Left lobe of liver (tissue), 2 donors: ENCODE data around the gene DHX32. TPM values are rescaled to one million over a fixed set of nuclear protein-coding genes. Genes with fewer than 3 reads are reported as not detected.
"Not testable (repeated sequence)": the region's sequence is repeated elsewhere in the genome, so short reads cannot be mapped to it uniquely, and the experiment has no call there.

Source experiments
- ATAC-seq: fragments of 200-7000 bp; cut with Tn5 transposase; one replicate; pipeline ENCODE4 v1.9.1; 2020; ENCODE audit warnings: mild to moderate bottlenecking, moderate library complexity
- DNase-seq: peaks from one replicate; pipeline ENCODE4 v3.0.0-alpha.2; 2020; ENCODE audit warnings: low spot score
- total RNA-seq: library from RNA; stranded (reverse); gene quantifications from one replicate; pipeline ENCODE4 v1.2.1, GENCODE V29; 2021
- donor health status: DM: no; HTN: no; CAD: no; lungs with moderate emphysema.
- donor health status: DM: no; HTN: yes; CAD: no.

DHX32 gene
- total RNA-seq, 1 donor from 2014 or later: 12.7 TPM

DNA sequence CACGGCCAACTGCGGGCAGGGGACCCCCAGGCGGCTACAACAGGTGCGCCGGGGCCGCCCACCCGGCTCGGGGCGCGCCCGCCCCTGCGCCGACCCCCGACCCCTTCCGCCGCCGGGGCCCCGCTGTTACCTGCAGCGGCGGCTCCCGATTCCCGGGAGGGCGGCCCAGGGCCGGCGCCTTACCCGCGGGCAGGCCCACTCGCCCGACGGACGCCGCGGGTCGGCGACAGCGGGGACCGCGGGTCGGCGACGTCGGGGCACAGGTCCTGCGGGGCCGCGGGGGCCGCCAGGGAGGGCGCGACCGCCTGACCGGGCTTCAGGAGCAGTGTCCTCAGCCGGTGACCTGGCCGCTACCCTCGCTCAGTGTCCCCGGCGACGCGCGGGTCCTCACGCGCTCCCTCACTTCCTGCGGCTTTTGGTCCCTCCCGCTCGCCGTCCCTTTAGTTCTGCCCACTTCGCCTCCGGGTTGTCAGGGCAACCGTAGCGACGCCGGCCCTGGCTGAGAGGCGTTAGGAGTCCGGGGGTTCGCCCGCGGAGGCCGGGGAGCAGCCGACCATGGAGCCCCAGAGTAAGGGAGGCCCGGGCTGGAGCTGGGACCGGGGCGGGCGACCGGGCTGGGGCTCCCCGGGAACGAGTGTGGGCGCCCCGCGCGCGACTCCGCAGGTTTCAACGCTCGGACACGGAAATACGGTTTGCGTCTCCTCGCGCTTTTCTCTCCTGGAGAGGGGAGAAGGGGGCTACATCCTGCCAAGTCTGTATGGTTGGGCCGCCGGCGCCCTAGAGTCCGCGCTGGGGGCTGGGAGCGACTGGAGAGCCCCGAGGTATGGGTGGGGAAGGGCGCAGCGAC, 15.2 kb upstream of the DHX32 start, which contains the start of gene FANK1:
FANK1 (plus strand) TSS at position 477 of the 847 bp plus-strand sequence; CDS start at position 556, 79 bp downstream.
- peak; percentile 93 for ATAC-seq

DNA sequence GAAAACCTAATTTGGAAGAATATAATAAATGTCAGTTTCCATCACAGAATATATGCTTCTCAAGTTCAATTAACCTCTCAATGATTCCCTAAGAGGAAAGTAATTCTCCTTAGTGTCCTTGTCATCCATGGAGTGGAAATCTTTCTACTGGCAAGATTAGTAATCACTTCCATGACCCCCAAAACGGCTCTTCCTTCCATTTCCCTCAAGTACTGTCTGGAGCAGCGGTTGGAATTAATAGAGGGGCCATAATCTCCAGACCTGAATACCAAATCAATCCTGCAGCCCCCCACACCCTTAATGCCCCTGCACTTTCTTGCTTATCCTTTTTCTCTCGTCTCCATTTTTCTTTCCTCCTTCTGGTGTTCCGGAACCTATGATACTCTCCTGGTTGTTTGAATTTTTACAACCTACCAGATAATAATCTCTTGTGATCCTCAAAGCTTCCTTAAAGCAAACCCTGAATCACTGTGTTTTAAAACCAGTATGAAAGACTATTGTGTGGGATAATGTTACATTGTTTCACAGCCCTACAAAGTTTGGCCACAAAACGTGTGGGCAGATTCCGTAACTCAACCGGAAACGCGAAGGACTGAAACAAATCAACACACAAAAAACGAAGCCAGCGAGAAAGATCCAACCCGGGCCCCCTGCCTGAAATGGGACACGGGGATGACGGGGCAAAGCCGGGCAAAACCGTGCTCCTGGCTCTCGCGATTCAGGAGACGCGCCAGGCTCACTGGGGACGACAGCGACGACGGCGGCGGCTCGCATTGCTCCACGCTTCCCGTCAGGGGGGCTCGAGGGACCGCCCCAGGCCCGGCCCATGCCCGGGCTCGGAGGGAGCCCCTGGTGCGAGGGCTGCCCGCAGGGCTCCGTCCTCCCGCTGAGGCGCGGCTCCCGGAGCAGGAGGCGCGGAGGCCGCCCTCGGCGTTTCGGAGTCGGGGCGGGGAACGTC, 14.3 kb upstream of the DHX32 start:
- DNase-seq (peak; percentile 72), ATAC-seq (peak; percentile 69)

More for the DNA sequence above, 15.2 kb upstream of the DHX32 start, which contains the start of gene FANK1:
- peak; percentile 94 for DNase-seq

DNA sequence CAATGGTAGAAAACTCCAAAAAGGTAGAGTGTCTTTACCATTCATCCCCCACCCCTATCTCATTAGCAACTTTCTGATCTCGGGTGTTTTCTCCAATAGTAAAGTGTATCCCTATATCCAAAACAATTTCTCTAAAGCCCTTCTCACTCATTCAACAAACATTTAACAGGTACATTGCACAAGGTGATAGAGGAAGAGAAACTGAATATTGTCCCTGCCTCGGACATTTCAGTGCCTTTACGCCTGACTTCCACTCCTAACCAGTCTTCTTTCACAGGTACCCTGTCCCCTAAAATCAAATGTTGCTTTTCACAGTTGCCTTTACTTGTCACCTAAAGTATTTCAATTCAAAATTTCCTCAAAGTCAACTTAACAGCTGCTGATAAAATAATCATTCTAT, 13.1 kb upstream of the DHX32 start:
- not testable (repeated sequence) for DNase-seq, ATAC-seq

DNA sequence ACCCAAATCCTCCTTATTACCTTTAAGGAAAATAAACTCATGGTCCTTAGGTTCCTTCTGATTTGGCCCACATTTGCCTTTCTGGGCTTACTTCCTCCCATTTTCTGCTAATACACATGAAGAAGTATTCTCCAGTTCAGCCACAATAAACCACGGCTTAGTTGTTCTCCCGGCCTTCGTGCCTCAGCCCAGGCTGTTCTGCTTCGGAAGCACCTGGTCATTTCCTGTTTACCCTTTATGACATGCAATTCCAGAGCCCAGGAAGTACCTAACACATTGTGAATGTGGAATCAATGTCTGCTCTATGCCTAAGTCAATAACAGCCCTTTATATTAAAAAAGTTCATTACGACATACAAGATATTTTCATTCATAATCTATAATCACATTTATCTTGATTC, 11.3 kb upstream of the DHX32 start:
- DNase-seq, ATAC-seq: not testable (repeated sequence)

DNA sequence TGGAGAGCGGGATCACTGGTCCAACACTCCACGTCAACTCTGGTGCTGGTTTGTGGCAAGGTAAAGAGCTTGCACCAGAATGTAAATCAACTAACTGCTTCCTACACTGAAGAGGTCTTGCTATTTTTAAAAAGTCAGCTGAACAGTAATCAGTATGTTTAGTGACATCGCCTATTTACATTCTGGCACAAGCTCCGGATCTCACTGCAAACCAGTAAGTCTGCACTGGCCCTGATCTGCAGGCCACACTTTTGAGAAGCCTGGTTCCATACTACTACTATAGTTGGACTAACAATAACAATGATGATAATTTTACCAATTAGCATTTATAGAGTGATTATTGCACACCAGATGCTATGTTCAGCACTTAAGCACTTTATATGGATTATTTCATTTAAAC, 8.3 kb upstream of the DHX32 start:
- not testable (repeated sequence) for DNase-seq, ATAC-seq

DNA sequence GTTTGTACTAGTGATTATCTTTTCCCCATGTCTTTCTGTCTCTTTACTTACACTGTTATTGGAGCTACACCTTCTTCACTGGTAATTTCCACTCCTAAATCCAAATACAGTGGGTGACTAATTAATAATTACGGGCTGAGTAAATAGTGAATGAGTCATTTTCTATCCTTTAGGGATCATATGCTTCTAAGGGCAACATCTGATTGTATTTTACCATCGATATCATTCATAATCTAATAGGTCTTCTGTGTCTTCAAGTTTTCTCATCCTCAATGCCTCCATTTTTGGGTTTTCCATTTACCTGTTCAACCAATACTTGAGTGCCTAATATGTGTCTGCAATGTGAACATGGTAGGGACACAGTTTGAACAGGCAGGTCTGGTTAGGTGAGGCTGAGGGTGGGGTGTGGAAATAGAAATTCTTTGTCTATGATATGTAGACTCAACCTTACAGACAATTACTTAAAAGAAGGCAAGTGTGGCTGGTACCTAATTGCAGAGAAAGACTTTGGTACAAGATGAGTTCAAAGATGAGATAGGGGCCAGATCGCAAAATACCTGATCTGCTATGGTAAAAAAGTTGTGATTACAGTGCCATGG, 5.9 kb upstream of the DHX32 start:
- no peak for ATAC-seq
- DNase-seq: no peak

DNA sequence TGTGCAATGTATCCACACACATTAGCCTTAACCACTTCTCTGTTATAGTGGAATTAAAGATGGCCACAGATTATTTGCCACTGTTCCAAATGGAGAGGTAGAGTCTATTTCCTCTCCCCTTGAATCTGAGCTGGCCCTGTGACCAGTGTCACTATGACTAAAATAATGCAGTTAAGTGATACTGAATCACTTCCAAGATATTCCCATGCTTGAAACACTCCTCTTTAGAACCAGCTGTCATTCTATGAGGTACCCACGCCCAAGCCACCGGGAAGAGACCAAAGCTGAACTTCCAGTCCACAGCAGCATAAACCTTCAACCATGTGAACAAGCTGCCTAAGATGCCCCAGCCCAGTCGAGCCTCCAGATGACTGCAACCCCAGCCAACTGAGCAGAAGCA, 2.1 kb upstream of the DHX32 start:
- no peak for ATAC-seq
- DNase-seq: no peak

DNA sequence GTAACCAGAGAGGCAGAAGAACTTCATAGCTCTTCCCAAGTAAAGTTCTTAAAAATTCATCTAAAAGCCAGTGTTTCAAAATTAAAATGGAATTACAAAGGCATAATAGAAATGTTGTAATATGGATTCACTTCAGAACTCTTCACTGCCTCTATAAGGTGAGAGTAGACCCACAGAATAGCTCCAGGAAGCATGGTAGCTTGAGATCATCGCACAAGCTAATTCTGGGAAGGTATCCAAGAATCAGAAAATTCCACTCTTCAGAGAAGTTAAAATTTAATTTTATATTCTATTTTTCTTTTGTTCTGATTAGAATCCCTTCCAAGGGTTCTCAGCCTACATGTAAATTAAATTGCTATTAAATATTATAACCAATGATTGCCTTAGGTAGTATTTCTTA, 1.5 kb upstream of the DHX32 start:
- ATAC-seq: no peak
- no peak for DNase-seq

DNA sequence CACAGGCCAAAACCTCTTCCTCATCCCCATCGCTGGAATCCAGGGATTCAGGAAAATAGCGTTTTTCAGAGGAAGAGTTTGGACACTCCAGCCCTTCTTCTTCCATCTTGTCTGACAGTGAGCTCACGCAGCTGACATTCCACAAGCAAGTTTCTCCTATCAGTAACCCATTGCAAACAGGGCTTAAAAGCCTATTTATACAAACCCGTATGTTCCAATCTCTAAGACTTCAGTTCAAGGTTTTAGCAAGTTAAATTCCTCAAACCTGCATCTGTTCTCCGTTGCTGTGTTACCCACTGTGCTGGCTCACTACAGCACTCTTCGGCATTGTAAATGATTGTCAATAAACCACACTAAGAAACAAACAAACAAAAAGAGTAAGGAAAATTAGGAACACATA, 373 bp downstream of the DHX32 start:
- DNase-seq: no peak

DNA sequence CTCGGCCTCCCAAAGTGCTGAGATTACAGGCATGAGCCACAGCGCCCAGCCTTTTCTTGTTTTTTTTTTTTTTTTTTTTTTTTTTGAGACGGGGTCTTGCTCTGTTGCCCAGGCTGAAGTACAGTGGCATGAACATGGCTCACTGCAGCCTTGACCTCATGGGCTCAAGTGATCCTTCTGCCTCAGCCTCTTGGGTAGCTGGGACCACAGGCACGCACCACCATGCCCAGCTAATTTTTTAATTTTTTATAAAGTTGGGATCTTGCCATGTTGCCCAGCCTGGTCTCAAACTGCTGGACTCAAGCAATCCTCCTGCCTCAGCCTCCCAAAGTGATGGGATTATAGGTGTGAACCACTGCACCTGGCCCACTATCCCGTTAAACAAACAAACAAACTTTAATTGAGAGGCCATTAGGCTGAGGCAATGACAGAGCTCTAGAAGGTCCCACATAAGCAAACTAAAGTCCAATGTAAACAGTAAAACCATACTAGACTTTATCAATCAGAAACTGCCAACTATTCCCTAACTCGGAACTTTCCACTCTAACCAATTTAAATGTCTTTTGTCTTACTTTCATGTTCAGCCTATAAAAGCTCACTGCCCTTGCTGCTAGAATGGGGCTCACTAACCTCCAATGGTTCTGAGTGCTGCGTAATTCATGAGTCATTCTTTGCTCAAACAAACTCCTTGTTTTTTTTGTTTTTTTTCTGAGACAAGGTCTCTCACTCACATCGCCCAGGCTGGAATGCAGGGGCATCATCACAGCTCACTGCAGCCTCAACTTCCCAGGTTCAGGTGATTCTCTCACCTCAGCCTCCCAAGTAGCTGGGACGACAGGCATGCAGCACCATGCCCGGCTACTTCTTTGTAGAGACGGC, 1.9 kb downstream of the DHX32 start:
- ATAC-seq: no peak
- no peak for DNase-seq

More for the DNA sequence above, 373 bp downstream of the DHX32 start:
- no peak for ATAC-seq

DNA sequence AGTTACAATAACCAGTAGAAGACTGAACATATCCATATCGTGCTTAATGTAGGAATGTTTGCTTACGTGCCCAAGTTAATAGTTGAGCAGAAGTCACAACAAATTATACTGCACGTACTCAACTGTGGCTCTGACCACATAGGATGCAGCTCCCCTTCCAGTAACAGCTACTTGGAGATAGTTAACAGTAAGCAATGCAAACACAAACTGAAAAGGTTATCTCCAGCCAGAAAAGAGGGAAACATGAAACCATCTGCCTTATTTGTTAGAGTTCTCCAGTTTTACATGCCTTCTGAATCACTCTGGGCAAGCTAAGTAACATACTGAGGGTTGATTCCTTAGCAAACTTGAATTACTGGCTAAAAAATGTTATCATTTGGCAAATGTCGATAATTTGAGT, 9.8 kb downstream of the DHX32 start:
- no peak for DNase-seq
- no peak for ATAC-seq

DNA sequence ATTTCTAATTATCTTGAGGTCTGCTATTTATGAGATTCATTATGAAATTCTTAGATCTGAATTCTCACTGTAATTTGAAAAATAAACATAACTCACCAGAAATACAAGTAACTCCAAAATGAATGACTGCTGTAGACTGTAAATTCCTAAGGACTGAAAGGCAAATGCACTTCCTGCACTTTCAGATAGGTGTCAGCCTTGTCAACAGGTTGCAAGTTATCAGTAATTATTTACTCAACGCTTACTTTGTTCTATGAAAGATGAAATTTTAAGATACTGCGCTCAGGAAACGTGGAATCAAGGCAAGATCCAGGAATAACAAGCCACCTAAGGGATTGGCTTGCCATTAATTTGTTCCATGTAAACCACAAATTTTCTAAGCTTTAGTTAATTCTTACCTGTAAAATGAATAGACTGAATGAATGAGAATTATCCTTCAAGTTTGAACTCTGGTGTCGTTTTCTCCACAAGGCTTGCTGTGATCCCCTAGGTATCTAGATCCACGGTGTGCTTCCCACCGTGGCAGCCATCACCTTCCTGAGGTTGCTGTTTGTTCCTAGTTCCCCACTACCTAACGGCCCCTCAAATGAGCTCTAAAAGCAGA, 12.6 kb downstream of the DHX32 start:
- ATAC-seq: peak; percentile 79

DNA sequence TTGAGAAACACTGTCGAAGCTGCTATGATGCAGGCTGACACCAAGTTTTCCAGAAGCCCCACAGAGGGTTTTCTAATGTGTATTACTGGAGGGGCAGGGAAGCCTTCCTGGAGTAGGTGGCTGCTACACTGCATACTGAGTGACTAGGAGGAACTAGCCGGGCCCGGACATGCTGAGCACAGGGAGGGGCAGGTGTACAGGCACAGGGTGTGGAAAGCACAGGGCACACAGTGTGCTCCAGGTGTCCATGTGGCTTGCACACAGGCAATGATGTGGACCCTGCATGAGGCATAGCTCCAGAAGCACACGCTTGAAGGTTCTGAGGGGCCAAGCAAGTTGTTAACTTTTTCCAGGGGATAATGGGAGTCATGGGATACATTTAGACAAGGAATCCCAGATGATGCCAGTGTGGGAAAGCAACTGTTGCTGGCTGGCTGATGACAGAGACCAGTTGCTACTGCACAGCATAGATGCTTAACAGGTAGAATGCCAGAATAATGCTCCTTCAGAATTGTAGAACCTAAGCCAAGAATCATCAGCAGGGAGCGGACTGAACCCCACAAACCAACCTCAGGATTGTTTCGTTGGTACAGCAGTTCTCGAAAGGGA, 14.6 kb downstream of the DHX32 start:
- DNase-seq (no peak), ATAC-seq (no peak)

More for the DNA sequence above, 12.6 kb downstream of the DHX32 start:
- no peak for DNase-seq

DNA sequence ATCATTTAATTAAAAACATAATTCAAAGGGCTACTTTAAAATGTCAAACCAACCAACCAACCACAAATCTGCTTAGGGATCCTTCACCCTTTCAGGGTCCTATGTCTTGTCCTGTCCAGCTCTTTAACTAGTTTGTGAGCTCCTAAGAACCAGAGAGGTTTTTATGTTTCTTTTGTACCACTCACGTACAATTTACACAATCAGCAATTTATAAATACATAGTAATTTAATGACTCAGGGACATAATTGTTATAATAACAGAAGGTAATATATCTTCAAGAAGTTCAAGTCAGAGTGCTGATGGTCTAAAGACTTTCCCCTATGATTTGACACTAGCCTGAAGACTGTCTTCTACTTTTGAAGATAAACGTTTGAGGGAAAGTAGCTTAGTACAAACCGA, 16.0 kb downstream of the DHX32 start:
- DNase-seq: no peak
- ATAC-seq: no peak

DNA sequence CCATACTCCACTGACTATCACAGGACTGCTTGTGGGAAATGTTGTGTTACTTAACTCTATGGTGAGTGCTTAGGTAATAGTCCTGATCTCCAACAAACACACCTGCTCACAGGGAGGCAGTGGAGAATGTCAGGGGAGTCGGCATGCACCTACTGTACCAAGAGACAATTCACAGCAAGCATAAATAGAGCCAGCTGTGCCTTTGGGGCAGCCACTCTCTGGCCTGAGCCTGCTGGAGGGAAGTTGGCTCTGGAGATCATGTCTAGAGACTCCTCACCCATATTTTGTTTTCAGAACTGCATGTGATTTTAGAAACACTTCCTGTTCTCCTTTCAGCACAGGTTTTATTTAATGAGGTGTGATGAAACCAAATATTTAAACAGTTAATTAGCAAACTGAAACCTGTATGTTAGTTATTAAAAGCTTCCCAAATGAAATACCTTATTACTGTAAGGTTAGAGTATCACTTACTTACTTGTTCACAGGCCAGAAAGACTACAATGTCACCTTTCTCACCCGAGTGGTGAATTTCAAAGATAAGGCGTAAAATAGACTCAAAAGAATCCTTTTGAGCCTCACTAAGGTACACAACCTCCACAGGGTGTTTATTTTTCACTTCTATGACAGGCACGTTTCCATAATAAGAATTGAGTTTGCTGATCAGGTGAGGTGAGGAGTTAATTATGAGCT, 21.8 kb downstream of the DHX32 start:
- ATAC-seq (no peak), DNase-seq (no peak)

DNA sequence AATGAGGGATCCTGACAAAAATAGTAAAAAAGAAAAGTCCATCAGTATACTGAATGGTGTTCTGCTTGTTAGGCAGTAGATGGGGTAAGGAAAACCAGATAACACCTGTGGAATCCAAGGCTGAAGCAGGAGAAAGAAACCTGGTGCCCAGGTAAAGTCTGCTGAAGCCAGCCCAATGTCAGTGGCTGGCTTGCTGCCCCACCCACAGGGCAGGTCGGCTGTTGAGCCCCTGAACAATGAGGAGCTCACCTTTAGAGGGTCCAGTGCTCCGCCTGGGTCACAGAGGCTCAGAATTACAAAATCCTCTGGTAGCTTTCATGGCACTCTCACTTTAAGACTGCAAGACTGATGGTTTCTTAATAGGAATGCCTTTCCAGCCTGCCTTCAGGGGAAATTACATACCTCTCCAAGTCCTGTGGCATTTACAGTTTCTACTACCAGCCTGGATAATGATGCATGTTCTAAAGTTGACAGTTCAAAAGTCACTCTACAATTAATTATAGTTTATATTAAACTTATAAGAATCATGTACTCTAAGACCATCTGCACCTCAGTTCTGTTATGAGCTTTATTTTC, 23.8 kb downstream of the DHX32 start:
- DNase-seq: no peak
- ATAC-seq: no peak

DNA sequence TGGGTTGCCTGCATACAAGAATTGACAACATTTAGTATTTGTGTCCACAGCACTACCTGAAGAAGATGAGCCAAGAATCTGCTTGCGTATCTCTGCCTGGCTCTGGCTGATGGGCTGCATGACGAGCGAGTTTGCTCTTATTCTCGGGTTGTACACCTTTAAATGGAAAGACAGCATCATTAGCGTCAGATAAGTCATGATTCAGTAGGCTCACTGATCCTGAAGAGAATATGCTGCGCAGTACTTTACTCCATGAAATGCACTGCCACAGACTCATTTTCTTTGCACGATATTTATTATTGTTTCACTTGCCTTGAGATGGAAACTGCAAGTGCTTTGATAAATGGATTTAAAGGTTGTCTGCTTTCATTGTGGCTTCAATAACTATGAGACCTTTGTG, 28.6 kb downstream of the DHX32 start:
- no peak for ATAC-seq
- no peak for DNase-seq
